ENCODE measurements around the gene PSRC1. TPM values are rescaled to one million over a fixed set of nuclear protein-coding genes. Genes with fewer than 3 reads are reported as not detected.
"Not testable (repeated sequence)": the region's sequence is repeated elsewhere in the genome, so short reads cannot be mapped to it uniquely, and the experiment has no call there.

Gene PSRC1
- polyA plus RNA-seq, 1 of the 3 experiments (the other 2 are of a cell fraction) = 19.4 TPM

DNA sequence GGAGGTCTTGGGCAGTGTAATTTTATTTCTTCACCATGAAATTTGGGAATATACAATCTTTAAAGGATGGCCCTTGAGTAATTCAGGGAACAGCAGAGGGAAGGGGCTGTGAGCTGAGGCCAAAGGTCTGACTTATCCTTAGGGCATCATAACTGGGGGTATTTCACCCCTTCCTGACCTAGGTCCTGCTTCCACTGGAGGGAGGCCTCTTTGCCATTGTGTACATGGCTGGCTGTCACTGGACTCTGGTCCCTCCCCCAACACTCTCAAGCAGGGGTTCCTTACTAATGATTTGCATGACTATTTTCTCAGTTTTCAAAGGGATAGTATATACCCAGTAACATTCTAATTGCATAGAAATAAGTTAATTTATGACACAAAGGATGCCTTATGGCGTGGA, 7.2 kb upstream of the PSRC1 start:
- no peaks in the 10 kb centered on the region for H3K9me2 ChIP-seq
- WGBS (ENCODE audit: low lambda C conversion rate) = 100% methylated on average over 1 of the region's 1 CpG
- no peaks in the 10 kb centered on the region for H3K27me3 ChIP-seq (ENCODE audit: insufficient read depth)
- no peaks in the 10 kb centered on the region for H3F3A ChIP-seq (replicated peaks; ENCODE audit: insufficient read depth)
- no peaks in the 10 kb centered on the region for H3K9me3 ChIP-seq
- no peak for TF ChIP-seq YY1 (IDR thresholded peaks at IDR 0.05; ENCODE audit: low read depth)
- TF ChIP-seq CHD2 (IDR thresholded peaks at IDR 0.05; ENCODE audit: low read length, partially characterized antibody) = no peak
- no peak for TF ChIP-seq RXRA (IDR thresholded peaks at IDR 0.05; ENCODE audit: borderline replicate concordance, low read depth)
- TF ChIP-seq POLR2AphosphoS5 (IDR thresholded peaks at IDR 0.05; ENCODE audit: low read depth, low read length) = no peak
- TF ChIP-seq CTCF (IDR thresholded peaks at IDR 0.05) = no peak
- TF ChIP-seq USF1 (IDR thresholded peaks at IDR 0.05; ENCODE audit: borderline replicate concordance, low read depth) = no peak
- TF ChIP-seq ELF1 (IDR thresholded peaks at IDR 0.05) = no peak
- TF ChIP-seq FOSL2 (IDR thresholded peaks at IDR 0.05; ENCODE audit: borderline replicate concordance, low read depth) = no peak
- no peak for TF ChIP-seq EP300 (IDR thresholded peaks at IDR 0.05; ENCODE audit: borderline replicate concordance in 1 of 2, low read depth in 1 of 2, low read length in 1 of 2)
- no peak for TF ChIP-seq MAX (IDR thresholded peaks at IDR 0.05; ENCODE audit: low read depth)
- TF ChIP-seq NRF1 (IDR thresholded peaks at IDR 0.05; ENCODE audit: low read depth, low read length) = no peak
- TF ChIP-seq TCF12 (IDR thresholded peaks at IDR 0.05) = no peak
- TF ChIP-seq, protein P1, sequence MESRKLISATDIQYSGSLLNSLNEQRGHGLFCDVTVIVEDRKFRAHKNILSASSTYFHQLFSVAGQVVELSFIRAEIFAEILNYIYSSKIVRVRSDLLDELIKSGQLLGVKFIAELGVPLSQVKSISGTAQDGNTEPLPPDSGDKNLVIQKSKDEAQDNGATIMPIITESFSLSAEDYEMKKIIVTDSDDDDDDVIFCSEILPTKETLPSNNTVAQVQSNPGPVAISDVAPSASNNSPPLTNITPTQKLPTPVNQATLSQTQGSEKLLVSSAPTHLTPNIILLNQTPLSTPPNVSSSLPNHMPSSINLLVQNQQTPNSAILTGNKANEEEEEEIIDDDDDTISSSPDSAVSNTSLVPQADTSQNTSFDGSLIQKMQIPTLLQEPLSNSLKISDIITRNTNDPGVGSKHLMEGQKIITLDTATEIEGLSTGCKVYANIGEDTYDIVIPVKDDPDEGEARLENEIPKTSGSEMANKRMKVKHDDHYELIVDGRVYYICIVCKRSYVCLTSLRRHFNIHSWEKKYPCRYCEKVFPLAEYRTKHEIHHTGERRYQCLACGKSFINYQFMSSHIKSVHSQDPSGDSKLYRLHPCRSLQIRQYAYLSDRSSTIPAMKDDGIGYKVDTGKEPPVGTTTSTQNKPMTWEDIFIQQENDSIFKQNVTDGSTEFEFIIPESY (IDR thresholded peaks at IDR 0.05; ENCODE audit: borderline replicate concordance, low read depth) = no peak
- TF ChIP-seq TAF1 (IDR thresholded peaks at IDR 0.05; ENCODE audit: borderline replicate concordance, low read depth, low read length) = no peak
- TF ChIP-seq MXI1 (IDR thresholded peaks at IDR 0.05; ENCODE audit: low read depth, low read length) = no peak
- no peak for TF ChIP-seq RFX5 (IDR thresholded peaks at IDR 0.05; ENCODE audit: low read length)
- H3K9ac ChIP-seq = no peak overlapping the region
- ChIA-PET CTCF (interaction anchor here (0.9 to 1.4 kb wide), 2 partner anchors 17 to 24 kb away, joined by 3 read pairs; no protein-coding TSS in a partner anchor), POLR2A (no interaction called here)
- H3K4me2 ChIP-seq = no peak overlapping the region
- DNase-seq = no peak
- H3K27ac ChIP-seq (ENCODE audit: low read depth in 2 of 2, low read length in 1 of 2) = no peak overlapping the region
- no peaks in the 10 kb centered on the region for H3K36me3 ChIP-seq (replicated peaks in 1 of 2; ENCODE audit: control insufficient read depth in 1 of 2, insufficient read depth in 2 of 2, low read length in 1 of 2)
- no peaks in the 10 kb centered on the region for H3K4me1 ChIP-seq (ENCODE audit: control insufficient read depth in 1 of 2, insufficient read depth in 2 of 2, low read depth in 1 of 2, low read length in 1 of 2)
- H4K20me1 ChIP-seq (ENCODE audit: insufficient read depth) = no peaks in the 10 kb centered on the region
- no peak overlapping the region for H3K4me3 ChIP-seq (ENCODE audit: low read depth in 2 of 2, low read length in 1 of 2)
- no peak overlapping the region for H2AFZ ChIP-seq (ENCODE audit: low read depth)
- H3K79me2 ChIP-seq (ENCODE audit: insufficient read depth) = no peaks in the 10 kb centered on the region

DNA sequence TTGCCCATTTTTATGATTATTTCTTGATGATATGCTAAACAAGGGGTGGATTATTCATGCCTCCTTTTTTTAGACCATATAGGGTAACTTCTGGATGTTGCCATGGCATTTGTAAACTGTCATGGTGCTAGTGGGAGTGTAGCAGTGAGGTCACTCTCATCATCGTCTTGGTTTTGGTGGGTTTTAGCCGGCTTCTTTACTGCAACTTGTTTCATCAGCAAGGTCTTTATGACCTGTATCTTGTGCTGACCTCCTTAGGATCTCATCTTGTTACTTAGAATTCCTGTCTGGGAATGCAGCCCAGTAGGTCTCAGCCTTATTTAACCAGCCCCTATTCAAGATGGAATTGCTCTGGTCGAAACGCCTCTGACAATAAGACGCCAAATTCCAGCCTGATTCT, 3.8 kb upstream of the PSRC1 start:
- H3K9ac ChIP-seq; H3K27me3 ChIP-seq (ENCODE audit: insufficient read depth); H3F3A ChIP-seq (replicated peaks; ENCODE audit: insufficient read depth); H3K36me3 ChIP-seq (replicated peaks in 1 of 2; ENCODE audit: control insufficient read depth in 1 of 2, insufficient read depth in 2 of 2, low read length in 1 of 2); DNase-seq; H3K4me2 ChIP-seq; H3K4me3 ChIP-seq (ENCODE audit: low read depth in 2 of 2, low read length in 1 of 2); H3K9me2 ChIP-seq; CTCF ChIA-PET; H2AFZ ChIP-seq (ENCODE audit: low read depth); H3K27ac ChIP-seq (ENCODE audit: low read depth in 2 of 2, low read length in 1 of 2); POLR2A ChIA-PET; H4K20me1 ChIP-seq (ENCODE audit: insufficient read depth); H3K9me3 ChIP-seq: not testable (repeated sequence)
- peaks cover 12% of the 10 kb centered on the region; the same call in 1 of the 2 replicates for H3K79me2 ChIP-seq (ENCODE audit: insufficient read depth)
- 94% methylated on average over 5 of the region's 5 CpGs for WGBS (ENCODE audit: low lambda C conversion rate)
- peaks cover 0 to 14% of the 10 kb centered on the region in 2 experiments; a peak in 1 of 4 replicates for H3K4me1 ChIP-seq (ENCODE audit: control insufficient read depth in 1 of 2, insufficient read depth in 2 of 2, low read depth in 1 of 2, low read length in 1 of 2)

Measured in SK-N-SH (cell line).